Trophoblast cell (in vitro differentiated cells and primary cell): Measurements from ENCODE around the gene BRD9.
A peak's percentile ranks its signal among the peaks of the same experiment; 100 is the strongest.

Source experiments
- DNase-seq, 2 donors: peaks; one replicate each; pipeline ENCODE4 v3.0.0-alpha.2; 2016
- H2AFZ ChIP-seq: 2 replicates; pipeline ENCODE4 v1.6.1; 2013; ENCODE audit warnings: low read length, moderate library complexity, mild to moderate bottlenecking; ENCODE audit not compliant: insufficient read depth, poor library complexity
- H2AK5ac ChIP-seq: 2 replicates; pipeline ENCODE4 v1.6.1; 2013; ENCODE audit warnings: mild to moderate bottlenecking, low read length
- H2BK120ac ChIP-seq: 2 replicates; pipeline ENCODE4 v1.6.1; 2013; ENCODE audit warnings: low read length, mild to moderate bottlenecking, moderate library complexity; ENCODE audit not compliant: insufficient read depth, poor library complexity
- H2BK12ac ChIP-seq: 2 replicates; pipeline ENCODE4 v1.6.1; 2013; ENCODE audit warnings: mild to moderate bottlenecking, low read length, moderate library complexity
- H2BK5ac ChIP-seq: 2 replicates; pipeline ENCODE4 v1.6.1; 2013; ENCODE audit warnings: low read length, low read depth, moderate library complexity, mild to moderate bottlenecking; ENCODE audit not compliant: poor library complexity
- H3K14ac ChIP-seq: 2 replicates; pipeline ENCODE4 v1.6.1; 2013; ENCODE audit warnings: mild to moderate bottlenecking, low read length
- H3K18ac ChIP-seq: 2 replicates; pipeline ENCODE4 v1.6.1; 2013; ENCODE audit warnings: mild to moderate bottlenecking, low read length
- H3K23ac ChIP-seq: 2 replicates; pipeline ENCODE4 v1.6.1; 2013; ENCODE audit warnings: low read length
- H3K27ac ChIP-seq: 2 replicates; pipeline ENCODE4 v1.5.1; 2013; ENCODE audit warnings: low read depth, mild to moderate bottlenecking, inconsistent platforms, low read length, moderate library complexity
- H3K27me3 ChIP-seq: 2 replicates; pipeline ENCODE4 v1.6.1; 2013; ENCODE audit warnings: inconsistent platforms, mild to moderate bottlenecking, low read length, moderate library complexity; ENCODE audit not compliant: insufficient read depth
- H3K36me3 ChIP-seq, 2 experiments: 1 replicate in 1 of 2; 2 replicates in 1 of 2; pipeline ENCODE4 v1.6.1; 2013; ENCODE audit warnings: low read length in 2 of 2, mild to moderate bottlenecking in 2 of 2, moderate library complexity in 1 of 2; ENCODE audit not compliant: insufficient read depth in 2 of 2, control insufficient read depth in 1 of 2
- H3K4ac ChIP-seq: 2 replicates; pipeline ENCODE4 v1.6.1; 2013; ENCODE audit warnings: low read depth, mild to moderate bottlenecking, low read length, moderate library complexity
- H3K4me1 ChIP-seq, 2 experiments: 1 replicate in 1 of 2; 2 replicates in 1 of 2; pipeline ENCODE4 v1.6.1; 2013; ENCODE audit warnings: low read length in 2 of 2, mild to moderate bottlenecking in 2 of 2, moderate library complexity in 1 of 2; ENCODE audit not compliant: insufficient read depth in 2 of 2, control insufficient read depth in 1 of 2
- H3K4me2 ChIP-seq: 2 replicates; pipeline ENCODE4 v1.6.1; 2013; ENCODE audit warnings: inconsistent platforms, mild to moderate bottlenecking, low read length, moderate library complexity
- H3K4me3 ChIP-seq: 2 replicates; pipeline ENCODE4 v1.5.1; 2013; ENCODE audit warnings: mild to moderate bottlenecking, low read depth, low read length, inconsistent platforms
- H3K79me1 ChIP-seq: one replicate; pipeline ENCODE4 v1.6.1; 2013; ENCODE audit warnings: low read length
- H3K79me2 ChIP-seq: 2 replicates; pipeline ENCODE4 v1.6.1; 2013; ENCODE audit warnings: low read length, mild to moderate bottlenecking; ENCODE audit not compliant: control insufficient read depth, insufficient read depth, poor library complexity
- H3K9ac ChIP-seq: 2 replicates; pipeline ENCODE4 v1.6.1; 2013; ENCODE audit warnings: mild to moderate bottlenecking, low read length
- H3K9me3 ChIP-seq: 2 replicates; pipeline ENCODE4 v1.6.1; 2013; ENCODE audit warnings: low read depth, mild to moderate bottlenecking, control low read depth, inconsistent platforms, low read length; ENCODE audit not compliant: insufficient read depth
- H4K12ac ChIP-seq: 2 replicates; pipeline ENCODE4 v1.6.1; 2013; ENCODE audit warnings: low read depth, mild to moderate bottlenecking, low read length, moderate library complexity
- H4K8ac ChIP-seq: 2 replicates; pipeline ENCODE4 v1.6.1; 2013; ENCODE audit warnings: low read depth, mild to moderate bottlenecking, low read length, moderate library complexity
- H4K91ac ChIP-seq: one replicate; pipeline ENCODE4 v1.6.1; 2013; ENCODE audit warnings: low read depth, mild to moderate bottlenecking, low read length, moderate library complexity
- WGBS: extraction: QIAGEN DNeasy Blood & Tissue Kit; methylation state at CpG from one replicate; pipeline ENCODE4 v1.1.7; 2013; ENCODE audit warnings: missing lambda C conversion rate; ENCODE audit not compliant: insufficient read length, insufficient coverage; ENCODE audit errors: extremely low coverage; 5-methylcytosine and 5-hydroxymethylcytosine counted together

Gene BRD9

GRCh38 chr5:893711-894110 is 1.1 kb upstream of the BRD9 start:
- Histone ChIP-seq H3K9me3 (no peaks in the 10 kb centered on the region), H3K79me1 (peaks cover 12% of the 10 kb centered on the region), H2BK5ac (no peak overlapping the region), H3K27me3 (no peaks in the 10 kb centered on the region), H3K4ac (peak overlapping the region; percentile 66), H3K14ac (no peak overlapping the region), H3K4me2 (peak overlapping the region; percentile 93), H3K4me3 (peak overlapping the region; percentile 97), H4K91ac (no peak overlapping the region), H3K18ac (no peak overlapping the region), H3K79me2 (peaks cover 17% of the 10 kb centered on the region), H3K4me1 (peaks cover 13% of the 10 kb centered on the region in 2 experiments), H2BK12ac (no peak overlapping the region), H4K12ac (no peak overlapping the region), H3K36me3 (peaks cover 28 to 43% of the 10 kb centered on the region in 2 experiments), H3K23ac (no peak overlapping the region), H3K9ac (peak overlapping the region; percentile 24), H2BK120ac (no peak overlapping the region), H2AK5ac (no peak overlapping the region), H3K27ac (no peak overlapping the region), H4K8ac (peak overlapping the region; percentile 96), H2AFZ (no peak overlapping the region)
- no CpG with 5 or more reads among the region's 9 CpGs for WGBS
- DNase-seq, result no peak

GRCh38 chr5:893137-893506 is 521 bp upstream of the BRD9 start:
- H2AK5ac ChIP-seq, result peak overlapping the region; percentile 80
- no peak for DNase-seq
- no peak overlapping the region for H3K27ac ChIP-seq
- peak overlapping the region; percentile 97 for H3K4me3 ChIP-seq
- H3K4me1 ChIP-seq, result peaks cover 13% of the 10 kb centered on the region in 2 experiments
- peak overlapping the region; percentile 77 for H4K91ac ChIP-seq
- H3K14ac ChIP-seq, result peak overlapping the region; percentile 93
- no peak overlapping the region for H3K23ac ChIP-seq
- no CpG with 5 or more reads among the region's 31 CpGs for WGBS
- H2AFZ ChIP-seq, result peak overlapping the region; percentile 96
- peaks cover 17% of the 10 kb centered on the region for H3K79me2 ChIP-seq
- H3K9me3 ChIP-seq, result no peaks in the 10 kb centered on the region
- no peak overlapping the region for H2BK5ac ChIP-seq
- peak overlapping the region; percentile 96 for H4K8ac ChIP-seq
- no peaks in the 10 kb centered on the region for H3K27me3 ChIP-seq
- peak overlapping the region; percentile 66 for H3K4ac ChIP-seq
- H3K9ac ChIP-seq, result peak overlapping the region; percentile 28
- H3K4me2 ChIP-seq, result peak overlapping the region; percentile 93
- H3K79me1 ChIP-seq, result peaks cover 12% of the 10 kb centered on the region
- H2BK12ac ChIP-seq, result no peak overlapping the region
- peak overlapping the region; percentile 93 for H4K12ac ChIP-seq
- H3K18ac ChIP-seq, result peak overlapping the region; percentile 94
- peaks cover 28 to 47% of the 10 kb centered on the region in 2 experiments for H3K36me3 ChIP-seq
- H2BK120ac ChIP-seq, result peak overlapping the region; percentile 43

GRCh38 chr5:891837-892393 is 686 bp downstream of the BRD9 start:
- H3K79me1 ChIP-seq, result peaks cover 12% of the 10 kb centered on the region
- H3K18ac ChIP-seq, result peak overlapping the region; percentile 85
- H2BK120ac ChIP-seq, result peak overlapping the region; percentile 73
- no peak overlapping the region for H2BK12ac ChIP-seq
- H3K4me2 ChIP-seq, result peak overlapping the region; percentile 93
- no CpG with 5 or more reads among the region's 25 CpGs for WGBS
- H3K4me3 ChIP-seq, result peak overlapping the region; percentile 97
- H4K12ac ChIP-seq, result peak overlapping the region; percentile 90
- H4K8ac ChIP-seq, result peak overlapping the region; percentile 93
- H3K9ac ChIP-seq, result peak overlapping the region; percentile 92
- no peaks in the 10 kb centered on the region for H3K9me3 ChIP-seq
- peak overlapping the region; percentile 83 for H4K91ac ChIP-seq
- peaks cover 17% of the 10 kb centered on the region for H3K79me2 ChIP-seq
- H3K4me1 ChIP-seq, result peaks cover 13% of the 10 kb centered on the region in 2 experiments
- peak overlapping the region; percentile 73 for H2BK5ac ChIP-seq
- no peaks in the 10 kb centered on the region for H3K27me3 ChIP-seq
- DNase-seq, result peak in 1 of 2 donors; percentile 54
- H3K23ac ChIP-seq, result peak overlapping the region; percentile 64
- peak overlapping the region; percentile 71 for H2AFZ ChIP-seq
- H3K14ac ChIP-seq, result peak overlapping the region; percentile 87
- no peak overlapping the region for H3K27ac ChIP-seq
- peaks cover 34 to 56% of the 10 kb centered on the region in 2 experiments for H3K36me3 ChIP-seq
- peak overlapping the region; percentile 88 for H3K4ac ChIP-seq
- H2AK5ac ChIP-seq, result peak overlapping the region; percentile 89

- Histone ChIP-seq H2BK5ac (no peak overlapping the region), H3K4ac (peak overlapping the region; percentile 88), H3K4me3 (peak overlapping the region; percentile 97), H2AK5ac (peak overlapping the region; percentile 89), H4K12ac (peak overlapping the region; percentile 90), H3K9me3 (no peaks in the 10 kb centered on the region), H4K8ac (peak overlapping the region; percentile 93), H3K4me1 (peaks cover 13% of the 10 kb centered on the region in 2 experiments), H3K18ac (peak overlapping the region; percentile 85), H3K79me1 (peaks cover 12% of the 10 kb centered on the region), H3K23ac (no peak overlapping the region), H3K14ac (peak overlapping the region; percentile 87), H2BK12ac (no peak overlapping the region), H3K27ac (no peak overlapping the region), H3K79me2 (peaks cover 17% of the 10 kb centered on the region), H2BK120ac (no peak overlapping the region), H3K9ac (peak overlapping the region; percentile 92), H3K4me2 (peak overlapping the region; percentile 93), H4K91ac (peak overlapping the region; percentile 83), H2AFZ (no peak overlapping the region), H3K27me3 (no peaks in the 10 kb centered on the region), H3K36me3 (peaks cover 38 to 57% of the 10 kb centered on the region in 2 experiments)
- WGBS, result no CpG with 5 or more reads among the region's 34 CpGs
- peak in 1 of 2 donors; percentile 54 for DNase-seq
Observed at GRCh38 chr5:891117-891836, 1.3 kb downstream of the BRD9 start.
